HepG2 (cell line): ENCODE data around the gene DEPDC1B. TPM values are rescaled to one million over a fixed set of nuclear protein-coding genes. Genes with fewer than 3 reads are reported as not detected.

ENCODE experiments used
- CBX5 ChIP-seq: sonication (generic); formaldehyde crosslinking; IDR thresholded peaks from 2 replicates; pipeline ENCODE4 v1.4.0; 2020; ENCODE audit warnings: missing genetic modification reagents, borderline replicate concordance
- IRF9 ChIP-seq: sonication (generic); formaldehyde crosslinking; IDR thresholded peaks from 2 replicates; pipeline ENCODE4 v1.8.0; 2022; ENCODE audit warnings: missing genetic modification reagents, mild to moderate bottlenecking, borderline replicate concordance
- KLF11 ChIP-seq: IDR thresholded peaks from 2 replicates; pipeline ENCODE4 v1.6.1; 2016; ENCODE audit warnings: missing compliant biosample characterization
- MAF1 ChIP-seq: sonication (generic); formaldehyde crosslinking; IDR thresholded peaks from 2 replicates; pipeline ENCODE4 v1.5.0; 2020; ENCODE audit warnings: missing genetic modification reagents, borderline replicate concordance
- MED1 ChIP-seq: sonication (generic); formaldehyde crosslinking; IDR thresholded peaks from 2 replicates; pipeline ENCODE4 v1.4.0; 2020; ENCODE audit warnings: missing genetic modification reagents
- MXD4 ChIP-seq: IDR thresholded peaks from 2 replicates; pipeline ENCODE4 v1.6.1; 2016; ENCODE audit warnings: mild to moderate bottlenecking, missing biosample characterization, missing genetic modification reagents
- SAP130 ChIP-seq: IDR thresholded peaks from 2 replicates; pipeline ENCODE4 v1.6.1; 2016; ENCODE audit warnings: low read depth
- SCMH1 ChIP-seq: sonication (generic); formaldehyde crosslinking; IDR thresholded peaks from 2 replicates; pipeline ENCODE4 v1.9.0; 2021; ENCODE audit warnings: missing genetic modification reagents, mild to moderate bottlenecking, borderline replicate concordance
- SOX6 ChIP-seq, 2 experiments: fragments of 450-650 bp in 1 of 2; sonication (generic) in 1 of 2; formaldehyde crosslinking in 1 of 2; IDR thresholded peaks; 2 replicates each; pipeline versions ENCODE4 v1.4.0 to v1.6.1; 2017 to 2020; ENCODE audit warnings: antibody characterized with exemption in 1 of 2, mild to moderate bottlenecking in 1 of 2, missing genetic modification reagents in 1 of 2
- TGIF2 ChIP-seq: IDR thresholded peaks from 2 replicates; pipeline ENCODE4 v1.6.1; 2016; ENCODE audit warnings: control low read depth, missing compliant biosample characterization
- ZBTB40 ChIP-seq, 2 experiments: fragments of 450-650 bp in 1 of 2; sonication (generic) in 1 of 2; formaldehyde crosslinking in 1 of 2; IDR thresholded peaks; 2 replicates each; pipeline versions ENCODE4 v1.6.1 to v1.8.0; 2016 to 2022; ENCODE audit warnings: antibody characterized with exemption in 1 of 2, mild to moderate bottlenecking in 1 of 2, missing genetic modification reagents in 1 of 2
- ZNF430 ChIP-seq: sonication (generic); formaldehyde crosslinking; IDR thresholded peaks from 2 replicates; pipeline ENCODE4 v1.9.0; 2021; ENCODE audit warnings: mild to moderate bottlenecking, missing genetic modification reagents
- ZNF496 ChIP-seq: sonication (generic); formaldehyde crosslinking; IDR thresholded peaks from 2 replicates; pipeline ENCODE4 v1.8.1; 2023; ENCODE audit warnings: mild to moderate bottlenecking, moderate library complexity, missing genetic modification reagents; ENCODE audit not compliant: insufficient replicate concordance
- ZNF724P ChIP-seq: sonication (generic); formaldehyde crosslinking; IDR thresholded peaks from 2 replicates; pipeline ENCODE4 v1.8.0; 2022; ENCODE audit warnings: missing genetic modification reagents, borderline replicate concordance
- ZNF740 ChIP-seq: sonication (generic); formaldehyde crosslinking; IDR thresholded peaks from 2 replicates; pipeline ENCODE4 v1.4.0; 2020; ENCODE audit warnings: missing genetic modification reagents
- polyA plus RNA-seq, 8 experiments: library from polyadenylated mRNA; depleted of rRNA in 3 of 8; stranded (reverse) in 7 of 8; unstranded in 1 of 8; fragments of >200 nt; fragmentation: Illumina TruSeq in 4 of 8; extraction: Trizol in 4 of 8; gene quantifications; 2 replicates each; pipeline versions ENCODE4 v1.2.1 to v1.2.3, GENCODE V29; 2011 to 2016; ENCODE audit warnings: low read depth in 4 of 8, missing spikeins in 1 of 8, mixed read lengths in 1 of 8; ENCODE audit not compliant: insufficient read depth in 1 of 8
- total RNA-seq, 5 experiments: library from RNA; depleted of rRNA; stranded (reverse); fragments of >200 nt; fragmentation: Illumina TruSeq; extraction: Trizol; gene quantifications; 2 replicates each; pipeline ENCODE4 v1.2.3, GENCODE V29; 2016; ENCODE audit warnings: low read depth in 1 of 5
- TF ChIP-seq, protein P1 (sequence below): sonication (generic); formaldehyde crosslinking; IDR thresholded peaks from 2 replicates; pipeline ENCODE4 v1.4.0; 2020; ENCODE audit warnings: mild to moderate bottlenecking, low read depth, missing genetic modification reagents

Gene DEPDC1B
- total and polyA plus RNA-seq, 2 of the 13 experiments (the other 11 are each of a cell fraction or from before 2014, with no cell fraction given) = 29.5 to 51.3 TPM

DNA sequence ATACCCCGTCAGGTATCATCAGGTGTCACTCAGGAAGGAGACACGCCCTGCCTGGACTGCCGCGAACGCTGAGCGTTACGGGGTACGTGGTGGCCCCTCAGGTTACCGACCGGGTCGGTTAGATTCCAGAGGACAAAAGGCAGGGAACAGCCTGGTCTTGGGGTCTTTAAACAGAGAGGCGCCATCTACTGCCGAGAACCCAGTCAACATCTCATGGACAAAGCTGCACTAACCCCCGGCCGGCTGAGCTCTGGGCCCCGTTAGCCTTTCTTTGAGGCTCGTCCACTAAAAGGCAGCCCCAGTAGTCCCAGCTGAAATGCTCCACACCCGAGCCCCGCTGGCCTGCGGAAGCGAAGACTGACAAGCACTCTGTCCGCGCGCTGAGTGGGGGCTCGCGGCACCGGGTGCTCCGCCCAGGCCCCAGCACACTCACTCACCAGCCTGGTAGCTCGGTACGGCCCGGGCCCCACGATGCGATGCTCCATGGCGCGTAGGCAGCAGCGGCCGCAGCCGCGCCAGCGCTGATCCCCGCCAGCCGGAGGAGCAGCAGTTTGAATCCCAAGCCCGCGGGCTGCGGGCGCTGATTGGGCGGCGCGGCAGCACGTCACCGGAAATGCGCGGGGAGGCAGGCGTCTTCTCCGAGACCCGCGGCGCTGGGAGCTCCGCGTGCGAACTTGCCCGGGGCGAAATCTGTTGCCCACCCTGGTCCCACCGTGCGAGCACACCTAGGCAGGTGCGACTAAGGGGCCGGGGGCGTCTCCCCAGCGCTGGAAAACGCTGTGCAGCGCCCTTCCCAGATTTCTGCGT lies at the start of gene DEPDC1B (continued):
- TF ChIP-seq SCMH1 (CRISPR knock-in tag) (no peak), ZNF430 (CRISPR knock-in tag) (peak; percentile 90), SAP130 (CRISPR knock-in tag) (peak; percentile 82), KLF11 (CRISPR knock-in tag) (peak; percentile 65; the same call in 1 of the 2 replicates), SOX6 (IDR thresholded peaks at IDR 0.05) (no peak), SOX6 (CRISPR knock-in tag; IDR thresholded peaks at IDR 0.05) (peak; percentile 72), TGIF2 (peak; percentile 36; the same call in 1 of the 2 replicates), ZNF724P (CRISPR knock-in tag) (no peak; the same call in 1 of the 2 replicates), ZNF740 (CRISPR knock-in tag) (no peak), MED1 (CRISPR knock-in tag) (no peak; the same call in 1 of the 2 replicates), ZBTB40 (IDR thresholded peaks at IDR 0.05) (no peak), ZBTB40 (CRISPR knock-in tag; IDR thresholded peaks at IDR 0.05) (peak; percentile 73), ZNF496 (CRISPR knock-in tag) (no peak), MXD4 (CRISPR knock-in tag) (peak; percentile 87), MAF1 (no peak), CBX5 (CRISPR knock-in tag) (no peak), IRF9 (peak; percentile 66)
- TF ChIP-seq, protein P1, sequence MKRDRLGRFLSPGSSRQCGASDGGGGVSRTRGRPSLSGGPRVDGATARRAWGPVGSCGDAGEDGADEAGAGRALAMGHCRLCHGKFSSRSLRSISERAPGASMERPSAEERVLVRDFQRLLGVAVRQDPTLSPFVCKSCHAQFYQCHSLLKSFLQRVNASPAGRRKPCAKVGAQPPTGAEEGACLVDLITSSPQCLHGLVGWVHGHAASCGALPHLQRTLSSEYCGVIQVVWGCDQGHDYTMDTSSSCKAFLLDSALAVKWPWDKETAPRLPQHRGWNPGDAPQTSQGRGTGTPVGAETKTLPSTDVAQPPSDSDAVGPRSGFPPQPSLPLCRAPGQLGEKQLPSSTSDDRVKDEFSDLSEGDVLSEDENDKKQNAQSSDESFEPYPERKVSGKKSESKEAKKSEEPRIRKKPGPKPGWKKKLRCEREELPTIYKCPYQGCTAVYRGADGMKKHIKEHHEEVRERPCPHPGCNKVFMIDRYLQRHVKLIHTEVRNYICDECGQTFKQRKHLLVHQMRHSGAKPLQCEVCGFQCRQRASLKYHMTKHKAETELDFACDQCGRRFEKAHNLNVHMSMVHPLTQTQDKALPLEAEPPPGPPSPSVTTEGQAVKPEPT = 0 out of 2 replicates have a peak, but pooled peaks have one; percentile 59
